ENCODE measurements around the gene POLRMT. TPM values are rescaled to one million over a fixed set of nuclear protein-coding genes. Genes with fewer than 3 reads are reported as not detected.

The POLRMT gene
- polyA plus RNA-seq, 1 donor (not counting 4 experiments of a cell fraction or from before 2014, with no cell fraction given) = 33.3 TPM

GRCh38 chr19:577439-578392 lies 55.6 kb downstream of the POLRMT start:
- no peak for FAIRE-seq
- H3K4me2 ChIP-seq (ENCODE audit: control insufficient read depth, extremely low read depth, insufficient read depth, low read depth, low read length) = no peak overlapping the region
- peaks cover 30% of the 10 kb centered on the region for H3K4me1 ChIP-seq (ENCODE audit: control insufficient read depth, extremely low read depth, insufficient read depth, low read length)

GRCh38 chr19:576768-577438 lies 56.4 kb downstream of the POLRMT start:
- Histone ChIP-seq H3K36me3 (ENCODE audit: control insufficient read depth in 2 of 2, extremely low read depth in 1 of 2, insufficient read depth in 2 of 2, low read length in 2 of 2) (peaks cover 16 to 23% of the 10 kb centered on the region in 2 experiments), H3K4me2 (ENCODE audit: control insufficient read depth, extremely low read depth, insufficient read depth, low read depth, low read length) (peak overlapping the region; percentile 82), H3K9me1 (ENCODE audit: control insufficient read depth, extremely low read depth, insufficient read depth, low read length) (no peaks in the 10 kb centered on the region), H3K9ac (ENCODE audit: control insufficient read depth, extremely low read depth, insufficient read depth, low read length) (no peak overlapping the region), H4K20me1 (ENCODE audit: control insufficient read depth, extremely low read depth, insufficient read depth, low read length) (peaks cover 58% of the 10 kb centered on the region), H3K79me2 (ENCODE audit: control insufficient read depth, insufficient read depth, low read length) (peaks cover 88% of the 10 kb centered on the region), H3K4me3 (ENCODE audit: control insufficient read depth in 2 of 3, extremely low read depth in 1 of 3, insufficient read depth in 2 of 3, low read depth in 1 of 3, low read length in 3 of 3) (peak overlapping the region in 1 of 3 experiments; percentile 13), H3K27ac (ENCODE audit: control insufficient read depth, insufficient read depth, low read length) (peak overlapping the region; percentile 10), H3K4me1 (ENCODE audit: control insufficient read depth, extremely low read depth, insufficient read depth, low read length) (peaks cover 30% of the 10 kb centered on the region), H2AFZ (ENCODE audit: control insufficient read depth, low read length) (no peak overlapping the region), H3K27me3 (ENCODE audit: control insufficient read depth, extremely low read depth, insufficient read depth, low read length) (no peaks in the 10 kb centered on the region), H3K9me3 (ENCODE audit: control insufficient read depth, low read depth, low read length) (no peaks in the 10 kb centered on the region)
- dilution Hi-C loops (cut with MboI; ENCODE audit: extremely low pct_ligation_motif_present, low sequenced_read_pairs) = no loop called here
- TF ChIP-seq EZH2 (IDR thresholded peaks at IDR 0.05; ENCODE audit: low read length) = no peak
- TF ChIP-seq, protein P1, sequence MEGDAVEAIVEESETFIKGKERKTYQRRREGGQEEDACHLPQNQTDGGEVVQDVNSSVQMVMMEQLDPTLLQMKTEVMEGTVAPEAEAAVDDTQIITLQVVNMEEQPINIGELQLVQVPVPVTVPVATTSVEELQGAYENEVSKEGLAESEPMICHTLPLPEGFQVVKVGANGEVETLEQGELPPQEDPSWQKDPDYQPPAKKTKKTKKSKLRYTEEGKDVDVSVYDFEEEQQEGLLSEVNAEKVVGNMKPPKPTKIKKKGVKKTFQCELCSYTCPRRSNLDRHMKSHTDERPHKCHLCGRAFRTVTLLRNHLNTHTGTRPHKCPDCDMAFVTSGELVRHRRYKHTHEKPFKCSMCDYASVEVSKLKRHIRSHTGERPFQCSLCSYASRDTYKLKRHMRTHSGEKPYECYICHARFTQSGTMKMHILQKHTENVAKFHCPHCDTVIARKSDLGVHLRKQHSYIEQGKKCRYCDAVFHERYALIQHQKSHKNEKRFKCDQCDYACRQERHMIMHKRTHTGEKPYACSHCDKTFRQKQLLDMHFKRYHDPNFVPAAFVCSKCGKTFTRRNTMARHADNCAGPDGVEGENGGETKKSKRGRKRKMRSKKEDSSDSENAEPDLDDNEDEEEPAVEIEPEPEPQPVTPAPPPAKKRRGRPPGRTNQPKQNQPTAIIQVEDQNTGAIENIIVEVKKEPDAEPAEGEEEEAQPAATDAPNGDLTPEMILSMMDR (optimal IDR thresholded peaks at IDR 0.05 in 1 of 3, IDR thresholded peaks at IDR 0.05 in 1 of 3, conservative IDR thresholded peaks at IDR 0.05 in 1 of 3; ENCODE audit: extremely low read depth in 1 of 3, insufficient read depth in 2 of 3, low read length in 3 of 3) = no peak
- DNase-seq (ENCODE audit: low read depth, low spot score) (no peak), FAIRE-seq (no peak)

More at GRCh38 chr19:577439-578392, 55.6 kb downstream of the POLRMT start:
- H3K27ac ChIP-seq (ENCODE audit: control insufficient read depth, insufficient read depth, low read length) = no peak overlapping the region
- no peaks in the 10 kb centered on the region for H3K27me3 ChIP-seq (ENCODE audit: control insufficient read depth, extremely low read depth, insufficient read depth, low read length)
- no peak for TF ChIP-seq EZH2 (IDR thresholded peaks at IDR 0.05; ENCODE audit: low read length)
- TF ChIP-seq, protein P1 (optimal IDR thresholded peaks at IDR 0.05 in 1 of 3, IDR thresholded peaks at IDR 0.05 in 1 of 3, conservative IDR thresholded peaks at IDR 0.05 in 1 of 3; ENCODE audit: extremely low read depth in 1 of 3, insufficient read depth in 2 of 3, low read length in 3 of 3) = no peak
- dilution Hi-C loops (cut with MboI; ENCODE audit: extremely low pct_ligation_motif_present, low sequenced_read_pairs) = no loop called here
- peaks cover 60% of the 10 kb centered on the region for H4K20me1 ChIP-seq (ENCODE audit: control insufficient read depth, extremely low read depth, insufficient read depth, low read length)
- H2AFZ ChIP-seq (ENCODE audit: control insufficient read depth, low read length) = no peak overlapping the region
- no peak overlapping the region for H3K4me3 ChIP-seq (ENCODE audit: control insufficient read depth in 2 of 3, extremely low read depth in 1 of 3, insufficient read depth in 2 of 3, low read depth in 1 of 3, low read length in 3 of 3)
- no peak for DNase-seq (ENCODE audit: low read depth, low spot score)
- peaks cover 20 to 23% of the 10 kb centered on the region in 2 experiments for H3K36me3 ChIP-seq (ENCODE audit: control insufficient read depth in 2 of 2, extremely low read depth in 1 of 2, insufficient read depth in 2 of 2, low read length in 2 of 2)
- no peaks in the 10 kb centered on the region for H3K9me1 ChIP-seq (ENCODE audit: control insufficient read depth, extremely low read depth, insufficient read depth, low read length)
- no peak overlapping the region for H3K9ac ChIP-seq (ENCODE audit: control insufficient read depth, extremely low read depth, insufficient read depth, low read length)
- peaks cover 86% of the 10 kb centered on the region for H3K79me2 ChIP-seq (ENCODE audit: control insufficient read depth, insufficient read depth, low read length)
- H3K9me3 ChIP-seq (ENCODE audit: control insufficient read depth, low read depth, low read length) = no peaks in the 10 kb centered on the region
